Hepatocyte (in vitro differentiated cells): ENCODE data around the gene MGAT5.

ENCODE experiments used
- CTCF ChIP-seq: fragments of 200-600 bp; sonication (generic); IDR thresholded peaks from 2 replicates; pipeline ENCODE4 v1.5.1; 2016; ENCODE audit warnings: antibody characterized with exemption, mild to moderate bottlenecking; ENCODE audit not compliant: poor library complexity
- EZH2phosphoT487 ChIP-seq: fragments of 200-600 bp; sonication (generic); IDR thresholded peaks from one replicate; pipeline ENCODE4 v1.6.1; 2018; ENCODE audit warnings: antibody characterized with exemption, mild to moderate bottlenecking, low read depth, moderate library complexity; ENCODE audit not compliant: unreplicated experiment, severe bottlenecking

DNA sequence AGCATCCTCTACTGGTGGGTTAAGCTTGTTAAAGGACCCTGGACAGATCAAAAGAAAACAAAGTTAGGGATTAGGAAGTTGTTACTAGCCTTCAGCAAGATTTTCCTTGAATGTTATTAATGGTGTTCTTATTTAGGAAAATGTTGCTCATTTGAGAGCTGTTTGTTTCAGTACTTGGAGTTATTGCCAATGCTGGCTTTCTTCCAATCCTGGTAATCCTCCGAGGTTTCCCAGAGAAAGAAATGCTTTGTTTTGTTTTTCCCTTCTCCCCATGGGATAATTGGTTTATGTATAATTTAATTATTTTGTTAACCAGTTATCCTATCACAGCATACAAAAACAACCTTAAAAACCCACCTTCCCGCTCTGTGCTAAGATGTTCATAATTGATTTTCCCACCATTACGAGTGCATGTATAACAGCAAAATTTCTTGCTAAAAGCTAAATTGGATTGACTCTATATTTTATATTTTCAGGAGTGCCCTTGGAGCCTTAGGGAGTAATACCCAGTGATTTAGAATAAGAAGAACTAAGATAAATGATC, 79.8 kb downstream of the MGAT5 start:
- no peak for TF ChIP-seq CTCF
- TF ChIP-seq EZH2phosphoT487, result no peak
